HG02759 (cell line): ENCODE measurements around the gene MTX2.

Experiments
- ATAC-seq: cut with Tn5 transposase; IDR thresholded peaks from one replicate; pipeline ENCODE4 v1.9.1; 2021; ENCODE audit warnings: mild to moderate bottlenecking, moderate library complexity; ENCODE audit not compliant: unreplicated experiment

Gene MTX2

GRCh38 chr2:176269319-176270099, at the start of gene MTX2:
MTX2 (plus strand) TSS chr2:176269442; CDS start chr2:176269630, 188 bp downstream.
- peak; percentile 97 for ATAC-seq

DNA sequence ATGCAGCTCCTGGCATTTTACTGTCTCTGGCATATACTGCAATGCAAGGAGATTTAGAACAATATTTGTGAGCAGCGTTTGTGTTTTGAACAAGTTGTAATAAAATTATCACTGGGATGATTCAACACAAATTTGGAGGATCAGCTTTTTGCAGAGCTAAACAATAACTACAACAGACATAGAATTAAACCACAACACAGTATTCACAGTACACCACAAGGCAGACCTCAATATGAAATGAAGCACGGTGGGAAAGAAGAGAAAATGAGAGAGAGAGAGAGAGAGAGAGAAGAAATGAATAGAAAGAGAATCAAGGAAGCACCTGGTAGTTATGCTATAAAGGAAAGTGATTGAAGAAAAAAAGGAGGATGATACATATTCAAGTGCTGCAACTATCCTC, 41.4 kb upstream of the MTX2 start:
- no peak for ATAC-seq

DNA sequence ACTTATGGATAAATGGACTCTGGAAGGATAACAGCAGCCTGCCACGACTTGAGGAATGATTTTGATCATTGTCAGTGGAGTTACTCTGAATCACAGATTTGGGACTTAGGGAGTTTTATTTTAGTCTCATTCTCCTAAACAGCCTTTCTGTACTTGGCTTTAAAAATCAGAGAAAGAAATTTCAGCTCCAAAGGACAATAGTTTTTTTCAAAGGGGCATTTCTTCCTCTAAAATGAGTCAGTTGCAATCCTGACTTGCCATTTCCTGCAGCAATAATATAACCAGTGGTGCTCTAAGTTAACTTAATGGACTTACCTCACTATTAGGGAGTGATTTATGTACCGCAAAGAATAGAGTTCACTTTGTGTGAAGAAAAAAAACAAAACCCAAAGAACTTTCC, 35.1 kb upstream of the MTX2 start:
- no peak for ATAC-seq

DNA sequence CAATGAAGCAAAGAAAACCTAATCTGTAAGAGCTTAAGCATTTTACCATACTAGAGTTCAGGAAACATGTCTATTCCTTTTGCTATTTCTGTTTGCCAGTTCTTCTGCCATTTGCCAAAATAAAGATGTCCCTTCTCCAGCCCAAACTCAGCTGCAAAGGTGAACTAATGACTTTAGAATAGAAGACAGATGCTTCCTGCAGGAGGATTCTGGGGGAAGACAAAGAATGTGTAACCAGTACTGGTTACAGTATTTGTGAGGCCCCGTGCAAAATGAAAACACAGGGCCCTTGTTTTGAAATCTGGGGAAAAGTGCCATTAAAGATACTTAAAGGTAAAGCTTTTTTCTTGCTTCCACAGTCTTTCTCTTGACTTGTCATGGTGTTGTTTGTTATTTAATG, 34.3 kb upstream of the MTX2 start:
- ATAC-seq, result no peak

DNA sequence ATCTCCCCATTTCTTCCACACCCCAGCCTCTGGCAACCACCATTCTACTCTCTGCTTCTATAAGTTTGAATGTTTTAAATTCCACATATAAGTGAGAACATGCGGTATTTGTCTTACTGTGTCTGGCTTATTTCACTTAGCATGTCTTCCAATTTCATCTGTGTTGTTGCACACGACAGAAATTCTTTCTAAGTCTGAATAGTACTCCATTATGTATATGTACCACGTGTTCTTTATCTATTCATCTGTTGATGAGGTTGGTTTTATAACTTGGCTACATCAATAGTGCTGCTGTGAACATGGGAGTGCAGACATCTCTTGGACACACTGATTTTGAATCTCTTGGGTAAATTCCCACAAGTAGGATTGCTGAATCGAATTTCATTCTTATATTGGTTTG, 31.8 kb upstream of the MTX2 start:
- ATAC-seq, result no peak

DNA sequence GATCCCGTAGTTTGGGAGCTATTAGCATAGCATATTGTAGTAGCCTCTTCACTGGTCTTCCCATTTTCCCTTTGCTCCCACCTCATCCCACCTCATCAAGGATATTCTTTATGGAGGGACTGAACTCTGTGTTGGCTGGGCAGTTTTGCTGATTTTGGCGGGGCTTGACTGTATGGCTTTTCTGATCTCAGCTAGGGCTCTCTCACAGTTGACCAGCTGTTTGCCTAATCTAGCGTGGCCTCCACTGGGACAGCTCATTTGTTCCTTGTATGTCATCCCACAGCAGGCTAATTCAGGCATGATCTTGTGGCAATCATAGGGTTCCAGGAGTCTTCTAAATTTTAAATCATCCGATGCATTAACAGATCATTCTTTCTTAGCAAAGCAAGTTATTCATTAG, 30.2 kb upstream of the MTX2 start:
- ATAC-seq, result no peak

- ATAC-seq, result no peak
Observed at GRCh38 chr2:176240301-176240700, 28.9 kb upstream of the MTX2 start.

DNA sequence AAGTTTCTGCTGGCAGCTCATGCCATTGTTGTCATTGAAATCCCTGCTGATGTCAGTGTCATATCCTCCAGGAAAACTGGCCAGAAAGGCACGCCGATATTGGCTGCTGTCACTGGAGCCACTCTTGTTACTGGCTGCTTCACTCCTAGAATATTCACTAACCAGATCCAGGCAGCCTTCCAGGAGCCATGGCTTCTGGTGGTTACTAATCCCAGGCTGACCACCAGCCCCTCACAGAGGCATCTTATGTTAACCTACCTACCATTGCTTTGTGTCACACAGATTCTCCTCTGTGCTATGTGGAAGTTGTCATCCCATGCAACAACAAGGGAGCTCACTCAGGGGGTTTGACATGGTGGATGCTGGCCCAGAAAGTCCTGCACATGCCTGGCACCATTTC, 27.0 kb upstream of the MTX2 start:
- no peak for ATAC-seq

DNA sequence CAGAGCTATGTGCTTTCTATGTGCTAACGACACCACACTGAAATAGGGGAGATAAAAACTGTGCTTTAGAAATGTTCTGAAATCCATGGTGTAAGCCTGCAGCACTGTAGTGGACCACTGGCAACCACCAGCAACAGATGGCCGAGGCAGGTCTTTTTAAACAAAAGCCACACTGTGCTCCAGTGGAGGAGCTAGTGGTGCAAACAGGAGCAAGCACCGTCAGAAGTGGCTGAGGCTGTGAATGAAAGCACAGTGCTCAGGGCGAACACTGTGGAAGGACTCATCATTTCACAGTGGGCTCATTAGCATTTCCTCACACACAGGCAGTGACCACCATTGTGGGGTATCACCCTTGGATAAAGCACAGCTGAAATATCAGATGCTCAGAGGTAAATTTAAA, 22.9 kb upstream of the MTX2 start:
- ATAC-seq, result no peak

DNA sequence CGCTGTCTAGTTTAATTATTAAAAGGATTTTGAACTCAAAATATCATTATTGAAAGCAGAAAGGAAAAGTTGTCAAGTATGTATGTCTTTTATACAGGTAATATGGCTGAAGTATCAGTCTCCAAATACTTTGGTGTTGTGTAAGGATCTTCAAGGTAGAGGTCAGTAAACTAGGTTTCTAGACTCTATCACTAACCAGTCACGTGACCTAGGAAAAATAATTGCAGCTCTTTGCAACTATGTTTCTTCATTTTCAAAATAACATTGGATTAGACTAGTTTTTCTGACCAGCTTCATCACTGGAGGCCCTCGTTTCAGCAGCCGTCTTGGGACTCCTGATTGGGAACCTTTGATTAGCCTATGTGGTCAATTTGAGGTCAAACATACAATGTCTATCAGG, 21.4 kb upstream of the MTX2 start:
- ATAC-seq, result no peak

GRCh38 chr2:176251928-176252327, 17.3 kb upstream of the MTX2 start:
- no peak for ATAC-seq

GRCh38 chr2:176260689-176261088, 8.6 kb upstream of the MTX2 start:
- no peak for ATAC-seq

DNA sequence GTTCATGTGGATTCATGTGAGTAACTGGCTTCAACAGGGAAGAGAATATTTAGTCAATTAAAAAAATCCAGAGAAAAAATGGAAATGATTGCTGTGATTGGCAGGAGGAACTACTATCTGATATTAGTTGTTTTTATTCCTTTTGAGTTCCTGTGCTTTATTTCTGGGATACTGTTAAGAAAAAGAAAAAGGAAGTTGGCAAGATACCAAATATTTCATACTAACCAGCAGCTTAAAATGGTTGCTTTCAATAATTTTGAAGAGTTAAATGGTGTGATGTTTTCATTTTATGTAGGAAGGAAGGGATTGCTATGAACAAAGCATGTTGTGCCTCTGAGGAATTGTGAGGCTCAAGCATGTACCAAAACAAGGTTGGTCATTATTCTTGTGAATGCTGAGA, 8.1 kb upstream of the MTX2 start:
- ATAC-seq, result no peak

- ATAC-seq, result no peak
Observed at GRCh38 chr2:176268976-176269318, 295 bp upstream of the MTX2 start.

DNA sequence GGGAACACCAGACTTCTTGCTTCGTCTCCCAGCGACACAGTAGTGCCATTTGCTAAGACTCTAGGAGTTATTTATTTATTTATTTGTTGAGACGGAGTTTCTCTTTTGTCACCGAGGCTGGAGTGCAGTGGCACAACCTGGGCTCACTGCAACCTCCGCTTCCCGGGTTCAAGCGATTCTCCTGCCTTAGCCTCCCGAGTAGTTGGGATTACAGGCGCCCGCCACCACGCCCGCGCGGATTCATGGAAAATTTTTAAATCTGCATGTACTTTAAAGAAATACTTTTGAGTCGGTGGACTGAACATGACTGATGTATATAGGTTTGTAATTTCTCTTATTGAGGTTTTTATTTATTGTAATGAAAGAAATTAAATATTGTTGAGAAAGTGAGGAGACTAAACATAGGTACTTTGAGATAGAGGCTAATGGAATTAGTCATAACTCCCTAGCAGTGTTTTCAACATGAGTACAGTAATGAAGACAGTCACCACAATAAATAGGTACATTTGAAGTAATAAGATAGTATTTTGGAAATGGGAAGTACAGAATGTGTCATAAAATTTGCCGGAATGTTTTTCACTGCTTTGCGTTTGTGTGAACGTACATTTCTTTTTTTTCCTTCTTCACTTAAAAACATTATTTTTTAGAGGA, 983 bp downstream of the MTX2 start:
- no peak for ATAC-seq

DNA sequence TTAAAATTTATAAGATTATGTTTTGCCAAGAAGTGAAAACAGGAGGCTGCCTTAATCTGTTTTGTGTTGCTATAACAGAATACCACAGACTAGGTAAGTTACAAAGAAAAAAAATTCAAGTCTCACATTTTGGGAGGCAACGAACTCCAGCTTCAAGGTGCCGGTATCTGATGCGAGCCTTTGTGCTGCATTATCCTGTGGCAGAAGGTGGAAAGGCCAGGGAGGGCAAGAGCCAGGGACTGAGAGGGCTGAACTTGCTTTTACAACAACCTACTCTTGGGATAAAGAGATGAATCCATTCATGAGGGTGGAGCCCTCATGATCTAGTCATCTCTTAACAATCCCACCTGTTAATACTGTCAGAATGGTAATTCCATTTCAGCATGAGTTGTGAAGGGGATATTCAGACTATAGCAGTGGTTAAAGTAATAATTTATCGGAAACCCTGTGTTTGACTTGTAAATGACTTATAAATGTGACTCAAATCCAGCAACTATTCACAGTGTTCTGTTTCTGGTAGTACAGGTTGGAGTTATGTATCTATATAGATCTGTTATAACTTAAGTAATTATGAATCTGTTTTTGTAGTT, 3.7 kb downstream of the MTX2 start:
- no peak for ATAC-seq

GRCh38 chr2:176278927-176279326, 9.7 kb downstream of the MTX2 start:
- no peak for ATAC-seq

- no peak for ATAC-seq
Observed at GRCh38 chr2:176280156-176280555, 10.9 kb downstream of the MTX2 start.

DNA sequence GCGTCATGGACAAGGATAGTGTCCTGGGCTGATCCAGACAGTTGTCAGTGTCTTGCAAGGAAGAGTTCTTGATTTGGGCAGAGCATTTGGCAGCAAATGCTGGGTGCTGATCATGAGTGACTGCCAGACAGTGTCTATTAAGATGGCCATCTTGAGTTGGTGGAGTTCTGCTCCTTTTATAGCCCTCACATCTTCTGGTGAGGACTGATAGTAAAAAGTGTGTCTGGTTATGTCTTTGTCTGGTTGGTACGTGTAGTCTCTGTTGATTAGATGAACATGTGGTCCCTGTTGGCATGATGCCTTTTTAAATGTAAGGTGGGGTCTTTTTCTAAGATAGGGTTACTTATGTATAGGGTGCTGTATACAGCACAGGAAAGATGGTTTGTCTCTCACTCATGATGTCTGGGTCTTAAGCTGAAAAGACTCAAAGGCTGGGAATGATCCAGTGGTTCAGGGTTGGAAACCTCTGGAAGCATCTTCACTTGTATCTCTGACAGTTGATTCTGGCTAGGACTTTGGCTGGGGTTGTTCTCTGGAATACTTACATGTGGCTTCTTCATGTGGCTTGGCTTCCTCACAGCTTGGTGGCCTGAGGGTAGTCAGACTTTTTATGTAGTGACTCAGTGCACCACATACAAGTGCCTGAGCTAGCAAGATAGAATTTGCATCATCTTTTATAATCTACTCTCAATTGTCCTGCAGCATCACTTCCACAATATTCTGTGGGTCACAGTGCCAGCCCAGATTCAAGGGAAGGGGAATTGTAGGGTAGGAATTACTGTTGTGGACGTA, 11.8 kb downstream of the MTX2 start:
- no peak for ATAC-seq

- ATAC-seq, result no peak
Observed at GRCh38 chr2:176283291-176284068, 14.2 kb downstream of the MTX2 start.
